Measurements from ENCODE around the gene CLCN7. TPM values are rescaled to one million over a fixed set of nuclear protein-coding genes. Genes with fewer than 3 reads are reported as not detected.

CLCN7 gene
- total and polyA plus RNA-seq, 2 of the 13 experiments (the other 11 are each of a cell fraction or from before 2014, with no cell fraction given) = 24.6 to 25.1 TPM

GRCh38 chr16:1474796-1475551, at the start of gene CLCN7 (continued):
- peak; percentile 64; the same call in 1 of the 2 replicates for TF ChIP-seq ZNF275 (CRISPR knock-in tag; IDR thresholded peaks at IDR 0.05; ENCODE audit: borderline replicate concordance)
- peak; percentile 75 for TF ChIP-seq ZNF768 (CRISPR knock-in tag; IDR thresholded peaks at IDR 0.05)
- peak; percentile 63; the same call in 1 of the 2 replicates for TF ChIP-seq THAP8 (CRISPR knock-in tag; IDR thresholded peaks at IDR 0.05; ENCODE audit: borderline replicate concordance)
- TF ChIP-seq IRX3 (CRISPR knock-in tag; IDR thresholded peaks at IDR 0.05; ENCODE audit: borderline replicate concordance, low read depth) = no peak
- TF ChIP-seq THYN1 (CRISPR knock-in tag; IDR thresholded peaks at IDR 0.05; ENCODE audit: borderline replicate concordance, low read depth) = no peak
- TF ChIP-seq IKZF1 (IDR thresholded peaks at IDR 0.05) = no peak
- TF ChIP-seq ZNF800 (CRISPR knock-in tag; IDR thresholded peaks at IDR 0.05) = no peak
- 0 out of 2 replicates have a peak, but pooled peaks have one; percentile 11 for TF ChIP-seq MTA1 (CRISPR knock-in tag; IDR thresholded peaks at IDR 0.05; ENCODE audit: borderline replicate concordance)
- TF ChIP-seq GZF1 (CRISPR knock-in tag; IDR thresholded peaks at IDR 0.05) = no peak
- TF ChIP-seq FIP1L1 (IDR thresholded peaks at IDR 0.05; ENCODE audit: borderline replicate concordance, insufficient read depth, low read depth, low read length) = no peak
- TF ChIP-seq ZNF569 (CRISPR knock-in tag; IDR thresholded peaks at IDR 0.05; ENCODE audit: borderline replicate concordance) = no peak; the same call in 1 of the 2 replicates
- peak; percentile 82; the same call in 1 of the 2 replicates for TF ChIP-seq KDM3A (CRISPR knock-in tag; IDR thresholded peaks at IDR 0.05; ENCODE audit: low read depth)
- no peak for TF ChIP-seq SRF (IDR thresholded peaks at IDR 0.05; ENCODE audit: low read depth, low read length)
- TF ChIP-seq NFE2L1 (CRISPR knock-in tag; IDR thresholded peaks at IDR 0.05; ENCODE audit: borderline replicate concordance) = no peak
- peak; percentile 51; the same call in 1 of the 2 replicates for TF ChIP-seq ZBTB7B (CRISPR knock-in tag; IDR thresholded peaks at IDR 0.05)
- TF ChIP-seq ZNF281 (CRISPR knock-in tag; IDR thresholded peaks at IDR 0.05; ENCODE audit: borderline replicate concordance) = peak; percentile 49; the same call in 1 of the 2 replicates
- TF ChIP-seq RFX3 (CRISPR knock-in tag; IDR thresholded peaks at IDR 0.05) = no peak
- TF ChIP-seq GLMP (CRISPR knock-in tag; IDR thresholded peaks at IDR 0.05; ENCODE audit: borderline replicate concordance) = no peak
- 0 out of 2 replicates have a peak, but pooled peaks have one; percentile 56 for TF ChIP-seq ZNF772 (CRISPR knock-in tag; IDR thresholded peaks at IDR 0.05)
- no peak for TF ChIP-seq RELA (CRISPR knock-in tag; IDR thresholded peaks at IDR 0.05)
